Measurements from ENCODE around the gene RHEBL1.

The RHEBL1 gene

GRCh38 chr12:49039421-49040363 is 30.1 kb downstream of the RHEBL1 start:
- no peak overlapping the region for H3K4me3 ChIP-seq (ENCODE audit: low read length in 2 of 2)
- H2BK15ac ChIP-seq (ENCODE audit: low read length): no peak overlapping the region
- H3K4me2 ChIP-seq (ENCODE audit: insufficient read depth, low read length, poor library complexity, severe bottlenecking): no peak overlapping the region
- no peaks in the 10 kb centered on the region for H3K27me3 ChIP-seq (ENCODE audit: control insufficient read depth in 3 of 3, insufficient read depth in 3 of 3, low read depth in 1 of 3, low read length in 3 of 3)
- H2BK120ac ChIP-seq (ENCODE audit: low read depth, low read length): no peak overlapping the region
- H3K36me3 ChIP-seq (replicated peaks in 1 of 2; ENCODE audit: control insufficient read depth in 2 of 2, insufficient read depth in 2 of 2, low read length in 2 of 2): peaks cover 71 to 99% of the 10 kb centered on the region in 2 donors
- H3K27ac ChIP-seq (replicated peaks; ENCODE audit: low read length): no peak overlapping the region
- H3K9ac ChIP-seq (ENCODE audit: low read depth, low read length, poor library complexity): no peak overlapping the region
- H3K14ac ChIP-seq (ENCODE audit: low read length): no peak overlapping the region
- no peak overlapping the region for H3K23ac ChIP-seq (ENCODE audit: low read depth, low read length, poor library complexity)
- WGBS, 2 donors (ENCODE audit: extremely low coverage in 2 of 2, insufficient read length in 2 of 2, insufficient replicate concordance in 1 of 2): no CpG with 5 or more reads among the region's 30 CpGs
- no peak overlapping the region for H4K91ac ChIP-seq (ENCODE audit: low read depth, low read length, poor library complexity)
- no peak overlapping the region for H2AK5ac ChIP-seq (ENCODE audit: low read depth, low read length)
- no peak for DNase-seq (ENCODE audit: low spot score)
- H3K79me1 ChIP-seq (ENCODE audit: low read depth, low read length): peaks cover 21% of the 10 kb centered on the region
- H3K4me1 ChIP-seq (ENCODE audit: control insufficient read depth in 2 of 2, insufficient read depth in 1 of 2, low read depth in 1 of 2, low read length in 2 of 2): no peaks in the 10 kb centered on the region
- no peak overlapping the region for H2BK12ac ChIP-seq (ENCODE audit: low read length)
- H3K18ac ChIP-seq (ENCODE audit: low read length): no peak overlapping the region
- no peak overlapping the region for H2AFZ ChIP-seq (ENCODE audit: low read length)
- H3K9me3 ChIP-seq (replicated peaks in 1 of 2; ENCODE audit: control insufficient read depth in 2 of 2, insufficient read depth in 1 of 2, low read depth in 1 of 2, low read length in 2 of 2): no peaks in the 10 kb centered on the region
- H4K8ac ChIP-seq (ENCODE audit: low read depth, low read length): no peak overlapping the region
- no peak overlapping the region for H3K4ac ChIP-seq (ENCODE audit: low read length)
- H2BK5ac ChIP-seq (ENCODE audit: low read length): no peak overlapping the region

- WGBS, 2 donors (ENCODE audit: extremely low coverage in 2 of 2, insufficient read length in 2 of 2, insufficient replicate concordance in 1 of 2): no CpG with 5 or more reads among the region's 20 CpGs
- H3K4ac ChIP-seq (ENCODE audit: low read length): no peak overlapping the region
- H3K27ac ChIP-seq (replicated peaks; ENCODE audit: low read length): no peak overlapping the region
- peaks cover 21% of the 10 kb centered on the region for H3K79me1 ChIP-seq (ENCODE audit: low read depth, low read length)
- H4K8ac ChIP-seq (ENCODE audit: low read depth, low read length): no peak overlapping the region
- no peak overlapping the region for H3K4me2 ChIP-seq (ENCODE audit: insufficient read depth, low read length, poor library complexity, severe bottlenecking)
- no peak overlapping the region for H3K4me3 ChIP-seq (ENCODE audit: low read length in 2 of 2)
- peaks cover 71 to 99% of the 10 kb centered on the region in 2 donors for H3K36me3 ChIP-seq (replicated peaks in 1 of 2; ENCODE audit: control insufficient read depth in 2 of 2, insufficient read depth in 2 of 2, low read length in 2 of 2)
- H4K91ac ChIP-seq (ENCODE audit: low read depth, low read length, poor library complexity): no peak overlapping the region
- no peak overlapping the region for H2BK120ac ChIP-seq (ENCODE audit: low read depth, low read length)
- H3K4me1 ChIP-seq (ENCODE audit: control insufficient read depth in 2 of 2, insufficient read depth in 1 of 2, low read depth in 1 of 2, low read length in 2 of 2): no peaks in the 10 kb centered on the region
- no peak overlapping the region for H2BK15ac ChIP-seq (ENCODE audit: low read length)
- H2AFZ ChIP-seq (ENCODE audit: low read length): no peak overlapping the region
- no peak for DNase-seq (ENCODE audit: low spot score)
- no peaks in the 10 kb centered on the region for H3K27me3 ChIP-seq (ENCODE audit: control insufficient read depth in 3 of 3, insufficient read depth in 3 of 3, low read depth in 1 of 3, low read length in 3 of 3)
- no peak overlapping the region for H3K14ac ChIP-seq (ENCODE audit: low read length)
- H3K9ac ChIP-seq (ENCODE audit: low read depth, low read length, poor library complexity): no peak overlapping the region
- no peak overlapping the region for H3K18ac ChIP-seq (ENCODE audit: low read length)
- H3K9me3 ChIP-seq (replicated peaks in 1 of 2; ENCODE audit: control insufficient read depth in 2 of 2, insufficient read depth in 1 of 2, low read depth in 1 of 2, low read length in 2 of 2): no peaks in the 10 kb centered on the region
- H2AK5ac ChIP-seq (ENCODE audit: low read depth, low read length): no peak overlapping the region
- H3K23ac ChIP-seq (ENCODE audit: low read depth, low read length, poor library complexity): no peak overlapping the region
- no peak overlapping the region for H2BK5ac ChIP-seq (ENCODE audit: low read length)
- no peak overlapping the region for H2BK12ac ChIP-seq (ENCODE audit: low read length)
These were observed 31.4 kb downstream of the RHEBL1 start for GRCh38 chr12:49038291-49038955.

- Histone ChIP-seq H4K91ac (ENCODE audit: low read depth, low read length, poor library complexity) (no peak overlapping the region), H3K4me1 (ENCODE audit: control insufficient read depth in 2 of 2, insufficient read depth in 1 of 2, low read depth in 1 of 2, low read length in 2 of 2) (no peaks in the 10 kb centered on the region), H3K4me3 (ENCODE audit: low read length in 2 of 2) (no peak overlapping the region), H2BK12ac (ENCODE audit: low read length) (no peak overlapping the region), H3K9ac (ENCODE audit: low read depth, low read length, poor library complexity) (no peak overlapping the region), H3K27me3 (ENCODE audit: control insufficient read depth in 3 of 3, insufficient read depth in 3 of 3, low read depth in 1 of 3, low read length in 3 of 3) (no peaks in the 10 kb centered on the region), H2BK120ac (ENCODE audit: low read depth, low read length) (no peak overlapping the region), H3K14ac (ENCODE audit: low read length) (no peak overlapping the region), H3K27ac (replicated peaks; ENCODE audit: low read length) (no peak overlapping the region), H2AFZ (ENCODE audit: low read length) (no peak overlapping the region), H2AK5ac (ENCODE audit: low read depth, low read length) (no peak overlapping the region), H3K23ac (ENCODE audit: low read depth, low read length, poor library complexity) (no peak overlapping the region), H3K18ac (ENCODE audit: low read length) (no peak overlapping the region), H4K8ac (ENCODE audit: low read depth, low read length) (peak overlapping the region; percentile 48), H2BK15ac (ENCODE audit: low read length) (no peak overlapping the region), H3K36me3 (replicated peaks in 1 of 2; ENCODE audit: control insufficient read depth in 2 of 2, insufficient read depth in 2 of 2, low read length in 2 of 2) (peaks cover 71 to 99% of the 10 kb centered on the region in 2 donors), H3K9me3 (replicated peaks in 1 of 2; ENCODE audit: control insufficient read depth in 2 of 2, insufficient read depth in 1 of 2, low read depth in 1 of 2, low read length in 2 of 2) (no peaks in the 10 kb centered on the region), H2BK5ac (ENCODE audit: low read length) (no peak overlapping the region), H3K4ac (ENCODE audit: low read length) (no peak overlapping the region), H3K79me1 (ENCODE audit: low read depth, low read length) (peaks cover 18% of the 10 kb centered on the region), H3K4me2 (ENCODE audit: insufficient read depth, low read length, poor library complexity, severe bottlenecking) (no peak overlapping the region)
- no peak for DNase-seq (ENCODE audit: low spot score)
- WGBS, 2 donors (ENCODE audit: extremely low coverage in 2 of 2, insufficient read length in 2 of 2, insufficient replicate concordance in 1 of 2): no CpG with 5 or more reads among the region's 7 CpGs
These were observed 31.9 kb downstream of the RHEBL1 start for GRCh38 chr12:49037947-49038237.
